HuH-7 (cell line): ENCODE measurements around the gene KIF14.
"Not testable (repeated sequence)": the region's sequence is repeated elsewhere in the genome, so short reads cannot be mapped to it uniquely, and the experiment has no call there.

Source experiments
- DNase-seq: peaks from one replicate; pipeline ENCODE4 v3.0.0; 2011; ENCODE audit warnings: low spot score

Gene KIF14

GRCh38 chr1:200634261-200635122 lies 13.9 kb upstream of the KIF14 start:
- DNase-seq: no peak

- no peak for DNase-seq
These were observed 10.8 kb upstream of the KIF14 start for GRCh38 chr1:200631375-200631774.

- not testable (repeated sequence) for DNase-seq
These were observed 10.0 kb upstream of the KIF14 start for GRCh38 chr1:200630515-200630899.

- DNase-seq: no peak
These were observed 9.4 kb upstream of the KIF14 start for GRCh38 chr1:200629876-200630514.

DNA sequence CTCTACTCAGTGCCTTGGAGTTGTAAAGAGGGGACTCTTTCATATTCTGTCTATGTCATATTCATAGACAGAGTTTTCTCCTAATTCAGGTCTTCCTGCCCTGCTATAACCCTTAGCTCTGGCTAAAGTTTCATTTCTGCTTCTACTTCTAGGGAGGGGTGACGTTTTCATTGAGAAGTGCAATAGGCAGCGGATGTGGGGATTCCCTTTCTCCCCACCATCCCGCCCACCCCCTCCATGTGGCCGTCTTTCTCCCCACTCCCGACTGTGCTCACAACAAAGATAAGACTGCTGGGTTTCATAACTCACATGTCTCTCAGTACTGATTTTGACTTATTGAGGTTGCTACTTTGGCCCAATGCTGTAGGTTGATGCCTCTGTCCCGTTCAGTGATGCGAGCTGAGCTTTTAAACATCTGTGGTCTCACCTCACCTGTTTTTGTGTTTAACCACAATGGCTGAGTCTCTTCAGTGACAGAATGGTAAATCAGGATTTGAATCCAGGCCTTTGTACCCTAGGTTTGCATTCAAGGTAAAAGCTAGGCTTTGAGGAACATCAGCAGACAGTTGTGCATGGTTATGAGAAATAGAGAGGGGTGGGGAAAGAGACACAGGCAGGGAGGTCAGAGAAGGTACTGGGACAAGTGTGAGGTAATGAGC lies 7.8 kb upstream of the KIF14 start:
- DNase-seq: no peak

DNA sequence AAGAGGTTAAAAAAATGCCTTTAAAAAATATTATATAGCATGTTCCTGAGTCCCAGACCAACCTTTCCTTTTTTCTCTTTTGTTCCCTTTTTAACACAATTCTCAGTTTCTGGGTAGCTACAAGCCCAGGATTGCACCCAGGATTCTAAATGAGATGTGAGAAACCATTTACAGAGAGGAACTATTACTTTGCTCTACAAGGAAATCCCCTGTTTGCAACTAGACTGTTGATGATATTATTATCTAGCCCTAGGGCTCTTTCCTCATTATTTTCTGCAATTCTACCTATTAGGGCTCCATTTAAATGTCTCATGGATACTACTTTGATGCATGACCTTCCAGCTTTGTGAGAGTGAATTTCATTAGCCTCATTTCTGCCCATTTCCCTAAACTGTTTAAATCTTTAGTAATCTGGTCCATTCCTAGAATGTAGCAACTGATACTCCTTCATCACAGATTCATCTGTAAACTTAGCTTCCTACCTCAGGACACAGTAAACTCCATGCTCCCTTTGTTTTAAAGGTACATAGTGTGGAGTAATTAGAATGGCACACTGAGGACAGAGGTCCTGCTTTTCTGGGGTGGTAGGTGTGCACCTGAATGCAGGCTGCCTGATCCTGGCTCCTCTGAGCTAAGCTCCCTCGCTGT lies 7.1 kb upstream of the KIF14 start:
- no peak for DNase-seq

DNA sequence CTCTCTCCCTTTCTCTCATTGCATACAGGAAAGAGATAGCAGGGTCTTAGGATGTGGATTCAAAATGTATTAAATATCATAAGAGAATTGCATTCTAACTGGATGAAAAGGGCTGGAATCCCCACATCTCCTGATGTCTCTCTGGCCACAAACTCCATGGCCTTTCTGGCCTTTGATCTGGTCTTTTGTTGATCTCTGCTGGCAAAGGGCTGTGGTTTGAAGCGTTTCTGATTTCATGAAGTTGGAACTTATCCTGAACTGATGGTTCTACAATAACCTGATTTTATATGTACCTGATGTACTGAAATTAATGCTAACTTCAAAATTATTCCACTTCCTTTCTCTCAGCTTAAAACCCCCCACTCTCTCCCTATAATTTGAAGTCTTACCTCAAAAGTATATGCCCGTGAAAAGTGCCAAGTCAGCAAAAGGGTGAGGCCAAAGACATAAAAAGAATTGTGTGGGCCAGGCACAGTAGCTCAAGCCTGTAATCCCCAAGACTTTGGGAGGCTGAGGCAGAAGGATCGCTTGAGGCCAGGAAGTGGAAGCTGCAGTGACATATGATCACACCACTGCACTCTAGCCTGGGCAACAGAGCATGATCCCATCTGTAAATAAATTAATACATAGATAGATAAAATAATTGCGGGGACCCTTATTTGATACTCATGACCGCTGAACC lies 6.4 kb upstream of the KIF14 start:
- DNase-seq: no peak

DNA sequence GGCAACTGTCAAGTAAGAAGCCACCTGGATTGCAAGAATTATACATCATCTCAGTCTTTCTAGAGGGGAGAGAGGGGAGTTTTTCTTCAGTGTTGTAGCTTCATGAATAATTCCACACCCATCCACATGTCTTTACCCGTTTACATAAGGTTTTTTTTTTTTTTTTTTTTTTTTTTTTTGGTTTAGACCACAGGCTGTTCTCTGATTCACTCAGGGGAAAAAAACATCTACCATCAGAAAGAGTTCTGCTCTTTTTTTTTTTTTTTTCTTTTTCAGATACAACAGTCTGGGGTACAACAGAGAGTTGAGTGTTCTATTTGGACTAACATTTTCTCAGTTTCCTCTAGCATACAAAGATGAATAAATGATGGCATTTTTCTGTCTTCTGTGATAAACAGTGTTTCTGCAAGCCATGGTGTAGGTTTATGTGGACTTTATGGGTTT lies 4.9 kb upstream of the KIF14 start:
- DNase-seq: no peak

DNA sequence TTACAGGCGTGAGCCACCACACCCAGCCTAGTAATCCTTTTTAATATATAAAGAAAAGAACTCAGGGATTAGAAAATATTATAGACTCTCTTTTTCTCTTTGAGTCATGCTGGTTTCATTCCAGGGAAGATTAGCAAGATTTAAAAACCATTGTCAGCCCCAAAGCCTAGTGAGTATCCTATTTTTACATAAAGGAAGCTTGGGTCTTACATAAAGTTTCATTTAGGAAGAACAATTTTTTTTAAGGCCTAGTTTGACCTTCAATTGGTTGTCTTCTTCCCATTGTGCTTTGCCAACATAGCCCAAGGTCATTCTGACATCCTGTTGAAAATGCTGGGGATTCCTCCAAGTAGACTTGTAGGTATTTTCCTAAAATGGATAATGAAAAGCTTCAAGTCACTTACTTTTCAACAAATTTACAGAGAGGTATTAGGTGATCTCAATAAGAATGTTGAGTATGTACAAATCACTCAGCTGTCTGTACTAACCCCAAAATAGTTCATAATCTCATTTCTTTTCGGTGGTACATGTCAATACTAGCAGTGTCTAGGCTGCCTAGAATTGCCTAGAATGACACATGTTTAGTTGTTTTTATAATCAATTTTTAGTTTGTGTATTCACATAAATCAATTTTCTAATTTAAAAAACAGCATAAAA lies 4.3 kb upstream of the KIF14 start:
- no peak for DNase-seq

GRCh38 chr1:200619894-200620272 lies 668 bp downstream of the KIF14 start:
- DNase-seq: no peak

DNA sequence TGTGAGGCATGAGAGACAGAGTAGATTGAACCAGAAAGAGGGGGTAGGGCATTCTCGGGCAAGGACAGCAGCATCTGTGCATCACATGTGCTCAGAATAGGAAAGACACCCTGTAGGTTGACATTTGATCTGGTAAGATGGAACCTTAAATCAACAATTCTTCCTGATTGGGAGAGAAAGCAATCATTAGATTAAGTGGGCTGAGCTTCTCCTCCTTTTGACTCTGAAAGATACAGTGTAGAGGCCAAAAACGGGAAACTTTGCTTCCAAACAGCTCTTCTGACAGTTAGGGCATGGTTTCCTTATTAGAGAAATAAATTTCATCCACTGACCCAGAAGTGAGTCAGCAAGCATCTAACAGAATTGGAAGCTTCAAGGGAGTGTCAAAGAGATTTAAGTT lies 9.7 kb downstream of the KIF14 start:
- DNase-seq: no peak

DNA sequence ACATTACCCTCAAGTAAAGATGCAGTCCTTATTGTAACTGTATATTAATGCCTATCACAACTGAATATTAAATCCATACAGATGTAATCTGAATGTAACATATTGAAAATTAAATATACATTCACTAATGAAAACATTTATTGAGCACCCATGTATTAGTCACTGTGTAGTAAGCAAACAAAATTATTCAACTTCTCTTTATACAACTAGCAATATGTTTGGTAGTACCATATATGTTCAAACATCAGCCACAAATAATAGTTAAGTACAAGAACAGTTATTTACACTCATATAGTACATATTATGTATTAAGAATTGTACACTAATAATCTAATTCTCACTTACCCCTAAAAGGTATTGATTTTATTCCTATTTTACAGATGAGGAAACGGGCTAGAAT lies 17.9 kb downstream of the KIF14 start:
- no peak for DNase-seq

GRCh38 chr1:200590001-200590400 lies 30.6 kb downstream of the KIF14 start:
- DNase-seq: no peak

DNA sequence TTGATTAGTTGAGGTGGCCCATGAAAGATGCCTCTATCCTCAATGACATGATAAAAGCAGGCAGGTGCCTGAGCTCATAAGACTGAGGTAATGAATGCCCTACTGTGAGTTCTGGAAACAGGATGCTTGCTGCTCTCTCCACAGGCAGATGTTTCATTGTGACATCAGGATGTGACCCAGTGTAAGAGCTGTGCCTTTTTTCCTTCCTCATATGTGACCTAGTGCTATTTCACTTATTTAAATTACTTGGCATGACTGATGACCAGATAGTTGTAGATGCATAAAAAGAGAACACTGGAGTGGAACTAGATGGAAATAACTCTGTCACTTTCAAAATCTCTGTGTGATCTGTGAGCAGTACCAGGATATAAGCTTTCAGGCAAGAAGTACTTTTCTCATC lies 31.9 kb downstream of the KIF14 start:
- DNase-seq: no peak

DNA sequence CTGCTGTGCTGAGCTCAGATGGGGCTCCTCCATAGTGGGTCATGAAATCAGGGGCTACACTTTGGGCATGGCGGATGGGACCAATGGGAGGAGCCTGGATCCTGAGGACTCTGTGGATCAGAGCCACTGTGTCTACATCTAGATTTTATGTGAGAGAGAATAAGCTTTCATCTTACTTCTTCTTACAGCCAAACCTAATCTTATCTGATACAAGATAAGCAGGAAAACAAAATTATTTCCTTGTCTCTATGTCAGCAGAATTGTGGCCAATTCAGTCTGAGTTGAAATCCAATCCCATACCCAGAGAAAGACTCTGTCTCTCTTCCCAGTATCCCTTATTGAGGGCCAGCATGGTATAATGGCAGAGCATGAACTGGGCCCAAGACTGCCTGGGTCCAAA lies 56.2 kb downstream of the KIF14 start:
- no peak for DNase-seq

DNA sequence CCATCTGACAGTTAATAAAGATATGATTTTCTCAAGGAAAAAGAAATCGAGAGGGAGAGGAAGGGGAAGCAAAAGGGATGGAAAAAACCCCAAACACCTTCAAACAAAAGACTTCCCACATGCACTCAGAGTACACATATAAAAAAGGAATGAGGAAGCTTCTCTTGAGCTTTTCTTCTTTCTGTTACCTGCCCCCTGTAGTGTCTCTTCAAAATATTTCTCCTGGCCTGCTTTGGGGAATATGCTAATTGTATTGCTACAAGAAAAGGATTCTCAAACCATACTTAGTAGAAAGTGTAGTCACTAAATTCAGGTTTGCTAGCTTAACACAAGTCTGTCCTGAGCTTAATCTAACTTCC lies 58.7 kb downstream of the KIF14 start:
- no peak for DNase-seq

DNA sequence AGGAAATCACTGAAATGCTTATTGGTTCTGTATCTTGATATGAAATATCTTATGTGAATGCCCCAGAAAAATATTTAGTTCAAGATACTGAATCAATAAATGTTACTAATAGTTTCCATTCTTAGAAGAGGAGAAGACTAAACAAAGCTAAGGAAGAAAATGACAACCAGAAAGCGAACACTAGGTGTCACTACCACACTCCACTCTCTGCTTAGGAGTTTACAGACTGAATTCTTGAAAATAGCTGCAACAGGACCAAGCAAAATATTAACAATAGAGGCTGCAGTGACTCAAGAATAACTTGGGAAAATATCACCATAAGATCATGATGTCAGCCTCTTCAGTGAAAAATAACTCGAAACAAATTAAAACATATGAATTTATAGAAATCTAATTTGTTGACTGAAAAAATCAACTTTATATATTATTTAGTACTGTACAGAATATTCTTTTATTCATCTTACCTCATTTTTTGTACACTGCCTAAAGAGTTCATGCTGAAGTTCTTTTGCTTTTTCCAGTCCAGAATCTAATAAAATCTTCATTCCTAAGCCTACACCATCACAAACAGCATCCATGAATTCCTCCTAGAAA lies 61.6 kb downstream of the KIF14 start:
- peak; percentile 36 for DNase-seq

DNA sequence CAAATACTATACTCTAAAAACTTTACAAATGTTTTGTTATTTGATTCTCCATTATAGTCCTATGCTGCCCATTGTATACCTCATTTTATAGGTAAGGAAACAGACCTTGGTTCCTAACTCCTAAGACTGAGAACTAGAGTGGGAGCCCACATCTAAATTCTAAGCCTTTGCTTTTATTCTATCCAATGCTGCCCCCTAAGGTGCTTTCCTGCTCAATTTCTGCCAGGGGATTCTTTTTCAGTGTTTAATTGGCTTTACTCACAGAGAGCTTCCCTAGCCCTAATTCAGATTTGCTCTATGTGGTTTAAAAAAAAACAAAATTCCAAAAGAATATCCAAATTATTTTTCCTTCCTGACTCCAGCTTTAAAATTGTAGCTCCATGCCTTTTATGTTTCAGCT lies 64.5 kb downstream of the KIF14 start:
- no peak for DNase-seq

- DNase-seq: not testable (repeated sequence)
These were observed 67.8 kb downstream of the KIF14 start for GRCh38 chr1:200552737-200553136.

GRCh38 chr1:200550367-200550766 lies 70.2 kb downstream of the KIF14 start:
- no peak for DNase-seq

DNA sequence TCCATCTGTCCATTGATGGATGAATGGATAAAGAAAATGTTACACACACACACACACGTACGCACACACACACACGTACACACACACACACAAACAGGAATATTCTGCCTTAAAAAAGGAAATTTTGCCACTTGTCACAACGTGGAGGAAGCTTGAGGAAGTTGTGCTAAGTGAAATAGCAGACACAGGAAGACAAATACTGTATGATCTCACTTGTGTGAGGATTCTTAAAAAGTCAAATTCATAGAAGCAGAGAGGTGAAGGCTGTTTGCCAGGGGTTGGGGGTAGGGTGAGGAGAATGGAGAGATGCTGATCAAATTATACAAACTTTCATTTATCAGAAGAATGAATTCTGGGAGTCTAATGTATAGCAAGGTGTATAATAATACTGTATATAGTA lies 73.2 kb downstream of the KIF14 start:
- DNase-seq: no peak
